CD4-positive, alpha-beta T cell treated with Interleukin-15 for 4 hours (primary cell): ENCODE results near the gene CLASP1.
"Not testable (repeated sequence)": the region's sequence is repeated elsewhere in the genome, so short reads cannot be mapped to it uniquely, and the experiment has no call there.

Source experiments
- DNase-seq: peaks from one replicate; pipeline ENCODE4 v3.0.0-alpha.2; 2020; ENCODE audit warnings: low spot score

Gene CLASP1

GRCh38 chr2:121662656-121663055 is 13.4 kb upstream of the CLASP1 start:
- DNase-seq = no peak

DNA sequence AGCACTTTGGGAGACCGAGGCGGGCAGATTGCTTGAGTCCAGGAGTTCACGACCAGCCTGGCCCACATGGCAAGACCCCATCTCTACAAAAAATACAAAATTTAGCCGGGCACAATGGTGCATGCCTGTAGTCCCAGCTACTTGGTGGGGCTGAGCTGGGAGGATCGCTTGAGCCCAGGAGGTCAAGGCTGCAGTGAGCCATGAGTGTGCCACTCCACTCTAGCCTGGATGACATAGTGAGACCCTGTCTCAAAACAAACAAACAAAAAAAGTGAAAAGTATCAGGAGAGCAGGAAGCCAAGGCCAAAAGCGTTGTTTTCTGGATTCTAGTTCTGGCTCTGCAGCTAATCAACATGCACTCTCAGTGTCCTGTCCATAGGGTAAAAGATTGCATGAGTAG is 10.7 kb upstream of the CLASP1 start:
- no peak for DNase-seq

DNA sequence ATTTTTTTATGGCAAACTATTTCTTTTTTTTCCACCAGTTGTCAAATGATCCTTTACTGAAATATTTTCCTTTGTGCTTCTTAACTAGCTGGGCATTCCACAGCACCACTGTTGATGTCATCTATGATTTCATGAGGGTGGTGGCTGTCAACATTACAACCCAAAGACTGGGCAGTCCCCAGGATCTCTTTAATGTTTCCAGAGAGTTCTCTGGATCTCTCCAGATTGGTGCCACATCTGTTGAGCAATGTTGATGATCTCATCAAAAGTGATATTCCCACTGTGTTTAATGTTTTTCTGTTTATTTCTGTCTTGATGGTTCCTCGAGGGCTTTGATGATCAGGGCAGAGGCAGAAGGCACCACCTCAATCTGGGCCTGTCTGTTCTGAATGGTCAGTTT is 9.1 kb upstream of the CLASP1 start:
- not testable (repeated sequence) for DNase-seq

GRCh38 chr2:121653035-121653434 is 3.8 kb upstream of the CLASP1 start:
- no peak for DNase-seq

GRCh38 chr2:121650315-121650930 is 1.2 kb upstream of the CLASP1 start:
- DNase-seq = peak; percentile 2

- peak; percentile 98 for DNase-seq
Measured at GRCh38 chr2:121649596-121650314, 493 bp upstream of the CLASP1 start.

- peak; percentile 48 for DNase-seq
Measured at GRCh38 chr2:121648206-121649148, 785 bp downstream of the CLASP1 start.

GRCh38 chr2:121647396-121647795 is 1.9 kb downstream of the CLASP1 start:
- DNase-seq = no peak

DNA sequence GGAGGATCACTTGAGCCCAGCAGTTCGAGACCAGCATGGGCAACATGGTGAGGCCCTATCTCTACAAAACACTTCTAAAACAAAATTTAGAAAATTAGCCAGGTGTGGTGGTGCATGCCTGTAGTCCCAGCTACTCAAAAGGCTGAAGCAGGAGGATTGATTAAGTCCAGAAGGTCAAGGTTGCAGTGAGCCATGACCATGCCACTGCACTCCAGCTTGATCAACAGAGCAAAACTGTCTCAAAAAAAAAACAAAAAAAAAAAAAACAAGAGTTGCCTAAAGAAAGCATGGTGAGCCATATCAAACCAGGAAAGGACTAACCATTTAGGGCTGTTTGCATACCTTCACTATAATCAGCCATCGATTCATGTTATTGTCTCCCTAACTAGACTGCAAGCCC is 4.5 kb downstream of the CLASP1 start:
- DNase-seq = no peak

GRCh38 chr2:121643877-121644276 is 5.4 kb downstream of the CLASP1 start:
- no peak for DNase-seq

DNA sequence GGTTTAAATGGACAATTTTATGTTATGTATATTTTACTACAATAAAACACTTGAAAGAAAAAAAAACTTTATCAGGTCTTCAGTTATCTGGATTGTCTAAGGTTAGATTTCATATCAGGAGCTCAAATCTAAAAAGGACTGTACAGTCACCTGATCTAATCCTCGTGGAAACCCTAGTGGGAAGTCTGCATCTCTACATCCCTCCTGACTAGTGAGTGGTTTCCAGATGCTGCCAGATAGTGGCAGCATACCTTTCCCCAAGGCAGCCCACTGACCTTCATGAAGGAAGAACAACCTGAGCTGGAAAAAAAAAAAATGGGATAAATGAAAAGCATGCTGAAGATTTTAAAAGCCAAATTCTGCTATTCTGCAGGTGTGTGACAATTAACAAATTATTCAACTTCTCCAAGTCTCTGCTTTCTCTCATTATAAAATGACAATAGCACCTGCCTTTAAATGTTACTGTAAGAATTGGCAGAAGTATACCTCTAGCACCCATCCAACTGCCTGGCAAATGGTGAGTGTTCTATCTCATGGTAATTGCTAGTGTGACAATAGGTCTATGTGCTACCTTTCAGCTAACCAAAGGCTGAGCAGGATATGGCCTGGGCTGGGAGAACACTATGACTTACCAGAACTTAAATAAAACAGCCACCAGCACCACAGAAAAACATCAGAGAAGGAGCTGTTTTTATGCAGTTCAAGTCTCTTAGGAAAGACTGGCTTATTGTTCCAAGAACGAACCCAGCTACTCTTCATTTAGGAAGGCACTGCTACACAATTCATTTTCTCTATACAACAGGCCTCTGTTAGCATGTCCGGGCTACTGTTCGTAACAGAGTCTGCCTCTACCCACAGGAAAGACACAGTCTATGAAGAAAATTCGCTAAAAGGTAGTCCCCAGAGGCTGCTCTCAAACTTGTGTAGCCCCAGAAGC is 8.6 kb downstream of the CLASP1 start:
- DNase-seq = no peak

GRCh38 chr2:121639846-121640245 is 9.4 kb downstream of the CLASP1 start:
- DNase-seq = not testable (repeated sequence)

DNA sequence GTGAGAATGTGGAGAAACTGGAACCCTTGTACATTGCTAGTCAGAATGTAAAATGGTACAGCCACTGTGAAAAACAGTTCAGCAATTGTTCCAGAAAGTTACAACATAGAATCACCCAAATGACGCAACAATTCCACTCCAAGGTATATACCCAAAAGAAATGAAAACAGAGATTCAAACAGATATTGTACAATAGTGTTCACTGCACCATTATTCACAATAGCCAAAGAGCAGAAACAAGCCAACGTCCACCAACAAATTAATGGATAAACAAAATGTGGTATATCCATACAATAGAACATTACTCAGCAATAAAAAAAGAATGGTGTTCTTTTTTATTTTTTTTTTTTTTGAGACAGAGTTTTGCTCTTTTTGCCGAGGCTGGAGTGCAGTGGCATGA is 10.9 kb downstream of the CLASP1 start:
- no peak for DNase-seq

- DNase-seq = no peak
Measured at GRCh38 chr2:121635371-121635770, 13.9 kb downstream of the CLASP1 start.

DNA sequence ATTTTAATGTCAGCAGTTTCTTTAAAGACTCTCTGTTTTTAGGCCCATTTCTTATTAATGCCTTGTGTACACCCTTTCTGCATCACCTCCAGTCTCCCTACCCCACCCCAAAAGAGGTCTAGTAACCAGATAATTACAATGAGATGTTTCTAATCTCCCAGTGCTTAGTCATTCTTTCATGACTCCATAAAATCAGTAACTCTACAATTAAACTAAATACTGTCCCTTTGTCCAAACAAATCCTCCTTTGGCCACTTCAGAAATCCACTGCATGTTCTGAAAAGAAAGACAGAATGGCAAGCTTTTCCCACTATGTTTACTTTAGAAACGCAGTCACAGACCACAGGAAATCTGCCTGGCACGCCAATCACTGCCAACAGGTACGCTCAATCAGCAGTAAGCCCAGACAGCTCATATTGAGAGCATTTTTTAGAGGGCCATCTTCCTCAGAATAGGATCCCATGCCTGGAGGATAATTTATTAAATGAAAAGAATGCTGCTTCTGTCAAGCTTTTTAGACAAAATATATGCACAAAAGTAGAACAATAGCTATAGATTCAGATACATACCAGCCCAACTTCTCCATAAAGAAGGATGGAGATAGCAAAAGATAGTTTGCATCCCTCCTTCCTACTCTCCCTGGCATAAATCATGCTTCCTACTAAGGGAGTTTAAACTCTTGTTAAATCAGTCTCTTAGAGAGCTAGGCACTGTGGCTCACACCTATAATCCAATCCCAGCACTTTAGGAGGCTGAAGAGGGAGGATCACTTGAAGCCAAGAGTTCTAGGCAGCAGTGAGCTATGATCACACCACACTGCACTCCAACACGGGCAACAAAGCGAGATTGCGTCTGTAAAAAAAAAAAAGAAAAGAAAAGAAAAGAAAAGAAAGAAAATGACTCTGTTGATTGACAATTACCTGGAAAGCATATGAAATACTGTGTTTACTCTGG is 14.6 kb downstream of the CLASP1 start:
- no peak for DNase-seq

DNA sequence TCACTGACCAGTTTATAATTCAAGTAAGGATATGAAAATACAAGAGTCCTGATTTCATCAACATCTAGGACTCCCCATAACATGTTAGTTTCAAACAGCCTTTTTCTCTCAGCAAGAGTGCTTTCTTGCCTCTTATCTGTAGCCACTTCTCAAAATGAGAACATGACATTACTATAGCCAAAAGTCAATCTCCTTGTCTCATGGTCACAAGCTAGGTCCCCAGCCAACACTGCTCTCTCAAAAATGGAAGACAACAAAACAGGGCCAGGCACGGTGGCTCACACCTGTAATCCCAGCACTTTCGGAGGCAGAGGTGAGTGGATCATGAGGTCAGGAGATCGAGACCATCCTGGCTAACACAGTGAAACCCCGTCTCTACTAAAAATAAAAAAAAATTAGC is 15.8 kb downstream of the CLASP1 start:
- DNase-seq = no peak

DNA sequence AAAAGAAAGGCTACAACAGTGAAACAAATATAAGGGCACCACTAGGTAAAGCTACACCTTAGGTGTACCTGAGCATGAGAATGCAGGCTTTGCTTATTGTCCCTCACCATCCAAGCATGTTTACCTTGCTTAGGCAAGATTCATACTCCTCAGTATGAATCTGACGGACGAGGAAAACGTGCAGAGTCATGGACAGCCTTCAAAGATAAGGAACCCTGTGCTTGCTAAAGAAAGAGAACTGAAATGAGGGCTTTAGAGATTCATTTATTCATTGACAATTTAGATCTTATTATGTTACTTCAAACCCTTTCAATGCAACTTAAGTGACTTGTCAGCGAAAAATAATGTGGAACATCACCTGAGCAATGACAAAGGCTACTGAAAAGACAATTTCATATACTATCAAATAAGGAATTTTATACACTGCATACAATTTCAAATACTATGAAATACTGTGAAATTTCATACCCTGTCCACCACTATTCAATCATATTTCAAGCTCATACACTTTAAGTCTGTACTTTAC is 21.7 kb downstream of the CLASP1 start:
- DNase-seq = no peak

DNA sequence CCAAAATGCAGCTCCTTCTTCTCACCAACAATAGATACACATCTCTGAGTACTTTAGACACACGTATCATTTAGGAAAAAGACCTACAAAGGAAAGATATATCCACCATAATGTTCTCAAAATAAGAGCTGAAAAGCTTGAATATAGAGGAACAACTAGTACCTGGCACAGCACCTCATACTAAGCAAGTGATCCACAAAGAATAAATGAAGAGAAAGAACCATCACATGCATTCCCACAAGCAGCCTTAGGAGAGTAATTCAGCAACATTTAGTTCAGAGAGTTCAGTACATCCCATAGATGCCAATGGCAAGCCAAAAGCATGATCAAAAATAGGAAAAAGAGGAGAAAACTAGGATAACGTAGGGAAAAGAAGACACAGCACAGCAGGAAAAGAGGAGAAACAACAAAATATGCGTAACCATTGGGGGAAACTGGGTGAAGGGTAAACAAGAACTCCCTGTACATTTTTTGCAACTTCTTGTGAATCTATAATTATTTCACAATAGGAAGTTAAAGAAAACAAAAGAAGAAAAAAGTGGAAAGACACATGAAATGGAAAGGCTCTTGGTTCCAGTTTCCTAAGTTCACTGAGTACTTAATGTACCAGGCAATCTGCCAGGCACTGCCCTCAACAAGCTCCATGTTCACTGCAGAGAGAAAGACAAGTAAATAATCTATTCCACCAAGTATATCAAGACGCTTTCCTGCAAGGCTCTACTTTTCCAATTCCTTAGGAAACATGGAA is 22.3 kb downstream of the CLASP1 start:
- no peak for DNase-seq

DNA sequence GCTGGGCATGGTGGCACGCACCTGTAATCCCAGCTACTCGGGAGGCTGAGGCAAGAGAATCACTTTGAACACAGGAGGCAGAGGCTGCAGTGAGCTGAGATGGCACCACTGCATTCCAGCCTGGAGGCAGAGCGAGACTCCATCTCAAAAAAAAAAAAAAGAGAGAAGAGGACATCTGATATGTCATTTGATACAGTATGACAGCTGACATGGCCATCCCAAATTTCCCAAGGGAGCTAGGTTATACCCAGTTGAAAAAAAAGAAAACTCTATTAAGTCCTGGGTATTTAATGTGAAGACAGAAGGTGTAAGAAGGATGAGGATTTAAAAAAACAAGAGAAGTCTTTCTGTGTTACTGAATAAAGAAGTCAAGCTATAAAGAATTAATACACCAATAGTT is 23.3 kb downstream of the CLASP1 start:
- DNase-seq = no peak
